HEK293 (cell line): Measurements from ENCODE around the gene TBX5.

Experiments
- AEBP2 ChIP-seq: fragments of 450-650 bp; formaldehyde crosslinking; IDR thresholded peaks from 2 replicates; pipeline ENCODE4 v1.5.1; 2016; ENCODE audit warnings: missing biosample characterization, missing genetic modification characterization, borderline replicate concordance
- CTCF ChIP-seq: fragments of 450-650 bp; formaldehyde crosslinking; IDR thresholded peaks from 2 replicates; pipeline ENCODE4 v1.5.1; 2016; ENCODE audit warnings: missing biosample characterization, missing genetic modification characterization
- GLI4 ChIP-seq: fragments of 450-650 bp; formaldehyde crosslinking; IDR thresholded peaks from 2 replicates; pipeline ENCODE4 v1.5.1; 2016; ENCODE audit warnings: missing biosample characterization, missing genetic modification characterization
- KLF8 ChIP-seq: fragments of 450-650 bp; formaldehyde crosslinking; IDR thresholded peaks from 2 replicates; pipeline ENCODE4 v1.5.1; 2016; ENCODE audit warnings: missing biosample characterization, missing genetic modification characterization
- MEIS1 ChIP-seq: sonication (generic); formaldehyde crosslinking; IDR thresholded peaks from 2 replicates; pipeline ENCODE4 v1.8.1; 2022; ENCODE audit warnings: missing genetic modification reagents, mild to moderate bottlenecking, borderline replicate concordance
- PRDM1 ChIP-seq: fragments of 450-650 bp; formaldehyde crosslinking; IDR thresholded peaks from 2 replicates; pipeline ENCODE4; 2016; ENCODE audit warnings: missing biosample characterization, missing genetic modification characterization
- SETDB1 ChIP-seq: IDR thresholded peaks from one replicate; pipeline ENCODE4 v1.6.1; 2017; ENCODE audit warnings: mild to moderate bottlenecking, low read length, moderate library complexity, mixed read lengths; ENCODE audit not compliant: insufficient read length
- ZBTB48 ChIP-seq: fragments of 450-650 bp; formaldehyde crosslinking; IDR thresholded peaks from 2 replicates; pipeline ENCODE4 v1.5.1; 2016; ENCODE audit warnings: missing biosample characterization, missing genetic modification characterization
- ZNF274 ChIP-seq, 2 experiments: fragments of 200-500 bp in 1 of 2; fragments of 450-650 bp in 1 of 2; sonication (Bioruptor generic) in 1 of 2; formaldehyde crosslinking in 1 of 2; IDR thresholded peaks; 2 replicates each; pipeline versions ENCODE4 v1.5.1 to v1.6.1; 2014 to 2016; ENCODE audit warnings: borderline replicate concordance in 1 of 2, inconsistent platforms in 1 of 2, low read length in 1 of 2, missing biosample characterization in 1 of 2, missing genetic modification characterization in 1 of 2
- ZNF354C ChIP-seq: fragments of 450-650 bp; formaldehyde crosslinking; IDR thresholded peaks from 2 replicates; pipeline ENCODE4 v1.5.1; 2016; ENCODE audit warnings: missing biosample characterization, missing genetic modification characterization, low read depth, borderline replicate concordance
- ZNF548 ChIP-seq: fragments of 450-650 bp; formaldehyde crosslinking; IDR thresholded peaks from 2 replicates; pipeline ENCODE4 v1.5.1; 2016; ENCODE audit warnings: missing biosample characterization, missing genetic modification characterization
- ZNF621 ChIP-seq: fragments of 450-650 bp; formaldehyde crosslinking; IDR thresholded peaks from 2 replicates; pipeline ENCODE4 v1.5.1; 2017; ENCODE audit warnings: missing biosample characterization, missing genetic modification characterization

GRCh38 chr12:114448618-114448933 lies 42.6 kb upstream of the TBX5 start:
- TF ChIP-seq GLI4: no peak
- no peak for TF ChIP-seq ZNF548 (tag by site-specific recombination)
- TF ChIP-seq CTCF (tag by site-specific recombination): no peak
- no peak for TF ChIP-seq PRDM1 (tag by site-specific recombination)
- no peak for TF ChIP-seq KLF8
- TF ChIP-seq ZBTB48 (tag by site-specific recombination): no peak
- TF ChIP-seq AEBP2 (tag by site-specific recombination): no peak
- no peak for TF ChIP-seq ZNF621 (tag by site-specific recombination)
- TF ChIP-seq ZNF274 (IDR thresholded peaks at IDR 0.05; ENCODE audit: low read length): no peak
- no peak for TF ChIP-seq ZNF274 (tag by site-specific recombination; IDR thresholded peaks at IDR 0.05; ENCODE audit: borderline replicate concordance)
- TF ChIP-seq MEIS1 (CRISPR knock-in tag): no peak
- TF ChIP-seq SETDB1: no peak
- TF ChIP-seq ZNF354C (tag by site-specific recombination): no peak
